Gastrocnemius medialis (tissue), 4 donors: Measurements from ENCODE around the gene ERP29. TPM values are rescaled to one million over a fixed set of nuclear protein-coding genes. Genes with fewer than 3 reads are reported as not detected.

Experiments used
- ATAC-seq, 2 donors: fragments of 150-250 bp; one replicate each; pipeline ENCODE4 v1.9.1; 2016
- DNase-seq, 2 donors: peaks; one replicate each; pipeline ENCODE4 v3.0.0-alpha.2; 2019
- H3K27ac ChIP-seq, 4 donors: fragments of 200-600 bp; sonication (generic); 1 replicate in 1 of 4; 2 replicates in 3 of 4; pipeline ENCODE4 v1.5.1; 2016 to 2018; ENCODE audit warnings: mild to moderate bottlenecking in 2 of 4, moderate library complexity in 1 of 4
- H3K27me3 ChIP-seq, 3 donors: fragments of 200-600 bp; sonication (generic) in 2 of 3; 1 replicate in 1 of 3; 2 replicates in 2 of 3; pipeline versions ENCODE4 v1.5.1 to v1.6.0; 2016 to 2019; ENCODE audit warnings: mild to moderate bottlenecking in 1 of 3, moderate library complexity in 1 of 3
- H3K36me3 ChIP-seq, 2 donors: fragments of 200-600 bp; sonication (generic) in 1 of 2; one replicate each; pipeline ENCODE4 v1.5.1; 2017 to 2018
- H3K4me1 ChIP-seq, 2 donors: fragments of 200-600 bp; sonication (generic) in 1 of 2; one replicate each; pipeline ENCODE4 v1.5.1; 2016 to 2017; ENCODE audit warnings: mild to moderate bottlenecking in 2 of 2
- H3K4me3 ChIP-seq, 4 donors: fragments of 200-600 bp; sonication (generic) in 3 of 4; 1 replicate in 1 of 4; 2 replicates in 3 of 4; pipeline ENCODE4 v1.5.1; 2016 to 2019; ENCODE audit warnings: mild to moderate bottlenecking in 2 of 4
- H3K9me3 ChIP-seq, 3 donors: fragments of 200-600 bp; sonication (generic) in 2 of 3; 1 replicate in 1 of 3; 2 replicates in 2 of 3; pipeline ENCODE4 v1.5.1; 2016 to 2019
- CTCF ChIP-seq, 5 experiments: fragments of 450-650 bp in 3 of 5; fragments of 200-600 bp in 2 of 5; sonication (generic) in 2 of 5; IDR thresholded peaks in 4 of 5; conservative IDR thresholded peaks in 1 of 5; 1 replicate in 4 of 5; 2 replicates in 1 of 5; pipeline ENCODE4 v1.5.1; 2016 to 2019; ENCODE audit warnings: antibody characterized with exemption in 5 of 5, mild to moderate bottlenecking in 3 of 5, moderate library complexity in 3 of 5
- POLR2A ChIP-seq, 2 donors: fragments of 450-650 bp; IDR thresholded peaks; one replicate each; pipeline ENCODE4 v1.6.1; 2017; ENCODE audit warnings: antibody characterized with exemption in 2 of 2, mild to moderate bottlenecking in 2 of 2, moderate library complexity in 2 of 2
- in situ Hi-C, 4 donors: fragments of 200-750 bp; cut with MboI; loops; one replicate each; pipeline versions ENCODE4 v1.15.0 to v1.8.0; 2017; ENCODE audit warnings: low sequenced_read_pairs in 4 of 4
- intact Hi-C: fragments of 100-400 bp; cut with DNase I; formaldehyde crosslinking; loops from one replicate; pipeline ENCODE4 v1.15.1; 2023; ENCODE audit warnings: low total_unique reads
- microRNA-seq, 2 donors: library from miRNA; unstranded; fragments of <30 nt; microRNA quantifications; one replicate each; pipeline ENCODE4, GENCODE V29; 2016; ENCODE audit warnings: borderline replicate concordance in 2 of 2
- total RNA-seq, 4 donors: library from RNA; depleted of rRNA; stranded (reverse); fragments of >200 nt; gene quantifications; one replicate each; pipeline versions ENCODE4 v1.1.0 to v1.2.3, GENCODE V29; 2016

Gene ERP29
- total RNA-seq, 4 donors from 2014 or later, result 9.9 to 20.9 (median 16.8) TPM

DNA sequence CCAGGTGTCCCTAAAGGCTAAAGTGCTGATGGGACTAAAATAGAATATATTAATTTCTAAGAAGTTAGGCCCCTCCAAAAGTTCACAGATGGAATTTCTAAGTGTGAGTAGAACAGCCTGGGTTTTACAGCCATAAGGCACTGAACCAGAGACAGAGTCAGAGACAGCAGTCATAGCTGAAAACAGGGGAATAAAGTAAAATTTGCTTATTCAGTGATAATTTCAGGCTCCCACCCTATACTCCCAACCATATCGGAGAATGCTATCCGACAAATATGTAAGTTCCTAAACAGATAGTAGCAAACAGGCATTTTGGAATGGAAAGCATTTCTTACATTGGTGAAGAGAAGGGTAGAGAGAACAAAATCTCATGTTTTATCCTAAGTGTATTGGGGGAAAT lies 50.0 kb downstream of the ERP29 start:
- H3K4me3 ChIP-seq, result no peak overlapping the region
- ATAC-seq, result no peak
- TF ChIP-seq CTCF (IDR thresholded peaks at IDR 0.05 in 4 of 5, conservative IDR thresholded peaks at IDR 0.05 in 1 of 5) (no peak), POLR2A (IDR thresholded peaks at IDR 0.05) (no peak)
- in situ Hi-C loops, result loop anchor here in 1 of 4 donors (25.0 kb wide), 1 partner anchor 174 kb away; no protein-coding TSS in a partner anchor
- H3K9me3 ChIP-seq, result no peaks in the 10 kb centered on the region
- intact Hi-C loops, result no loop called here
- DNase-seq, result no peak
- no peak overlapping the region for H3K27ac ChIP-seq
- no peaks in the 10 kb centered on the region for H3K4me1 ChIP-seq
- peaks cover 0 to 96% of the 10 kb centered on the region in 2 donors for H3K36me3 ChIP-seq
- H3K27me3 ChIP-seq, result no peaks in the 10 kb centered on the region

- Histone ChIP-seq H3K4me1 (no peaks in the 10 kb centered on the region), H3K27ac (no peak overlapping the region), H3K27me3 (no peaks in the 10 kb centered on the region), H3K9me3 (no peaks in the 10 kb centered on the region), H3K4me3 (no peak overlapping the region), H3K36me3 (peaks cover 2 to 96% of the 10 kb centered on the region in 2 donors)
- intact Hi-C loops, result no loop called here
- DNase-seq (no peak), ATAC-seq (no peak)
- in situ Hi-C loops, result loop anchor here in 1 of 4 donors (25.0 kb wide), 1 partner anchor 171 kb away; no protein-coding TSS in a partner anchor
- no peak for TF ChIP-seq CTCF (IDR thresholded peaks at IDR 0.05 in 4 of 5, conservative IDR thresholded peaks at IDR 0.05 in 1 of 5)
- TF ChIP-seq POLR2A (IDR thresholded peaks at IDR 0.05), result no peak
Measured at GRCh38 chr12:112066566-112066965, 53.3 kb downstream of the ERP29 start.

Small RNA genes lying within 50 kb of the gene (microRNA-seq; reads per million reads assigned to microRNA genes)
- 0 reads per million in 2 donors for gene MIR3657

Other genes with a start within 250 kb of the ERP29 start
- 100 to 1,000 TPM in 1 of 4 donors, 10 to 100 TPM in 3; 70.9 to 156 (median 89.9) TPM for gene ALDH2, start 246.5 kb upstream of the ERP29 start, total RNA-seq
- 10 to 100 TPM; 32.3 to 57.8 (median 48.0) TPM for gene MAPKAPK5, start 171.2 kb upstream of the ERP29 start, total RNA-seq
- 1 to 10 TPM; 1.9 to 8.5 (median 4.3) TPM for gene TMEM116, start 261 bp upstream of the ERP29 start, total RNA-seq
- gene NAA25, start 95.4 kb downstream of the ERP29 start, total RNA-seq, result 10 to 100 TPM; 17.2 to 44.6 (median 25.5) TPM
- gene TRAFD1, start 112.1 kb downstream of the ERP29 start, total RNA-seq, result 10 to 100 TPM in 3 of 4 donors, 1 to 10 TPM in 1; 8.9 to 17.7 (median 14.5) TPM